Right lobe of liver (tissue), 6 donors: ENCODE data around the gene ASAP2. TPM values are rescaled to one million over a fixed set of nuclear protein-coding genes. Genes with fewer than 3 reads are reported as not detected.
A peak's percentile ranks its signal among the peaks of the same experiment; 100 is the strongest.

Experiments
- ATAC-seq, 4 donors: fragments of 200-7000 bp; cut with Tn5 transposase; one replicate each; pipeline ENCODE4 v1.9.1; 2020; ENCODE audit warnings: mild to moderate bottlenecking in 4 of 4, moderate library complexity in 4 of 4
- DNase-seq, 3 donors: peaks; one replicate each; pipeline ENCODE4 v3.0.0-alpha.2; 2020
- H3K27ac ChIP-seq, 3 donors: fragments of 200-600 bp; one replicate each; pipeline ENCODE4 v1.8.0; 2022
- H3K27me3 ChIP-seq, 2 donors: fragments of 200-600 bp; one replicate each; pipeline ENCODE4 v1.8.0; 2022
- H3K36me3 ChIP-seq, 4 donors: fragments of 200-600 bp; sonication (generic) in 1 of 4; one replicate each; pipeline versions ENCODE4 v1.5.1 to v1.8.0; 2017 to 2022; ENCODE audit warnings: control low read depth in 1 of 4
- H3K4me1 ChIP-seq, 4 donors: fragments of 200-600 bp; sonication (generic) in 1 of 4; one replicate each; pipeline versions ENCODE4 v1.5.1 to v1.8.0; 2017 to 2022; ENCODE audit warnings: control low read depth in 1 of 4
- H3K4me3 ChIP-seq, 3 donors: fragments of 200-600 bp; one replicate each; pipeline ENCODE4 v1.8.0; 2022
- H3K9me3 ChIP-seq, 4 donors: fragments of 200-600 bp; sonication (generic) in 1 of 4; one replicate each; pipeline versions ENCODE4 v1.5.1 to v1.8.0; 2017 to 2022; ENCODE audit warnings: control low read depth in 1 of 4
- POLR2A ChIP-seq: fragments of 450-650 bp; IDR thresholded peaks from one replicate; pipeline ENCODE4 v1.6.1; 2017; ENCODE audit warnings: antibody characterized with exemption, mild to moderate bottlenecking
- WGBS: methylation state at CpG from one replicate; pipeline ENCODE4 v1.1.6; 2018; ENCODE audit warnings: low coverage, low lambda C conversion rate; ENCODE audit not compliant: insufficient coverage; ENCODE audit errors: missing lambda C conversion rate; 5-methylcytosine and 5-hydroxymethylcytosine counted together
- intact Hi-C, 2 donors: fragments of 100-400 bp; cut with DNase I; formaldehyde crosslinking; loops; one replicate each; pipeline versions ENCODE4 v1.11.2 to v1.14.1; 2022
- total RNA-seq, 6 experiments: library from RNA; depleted of rRNA in 2 of 6; stranded (reverse); fragments of >200 nt in 2 of 6; fragmentation: NEBNext Ultra II Directional in 3 of 6; extraction: Animal tissue kit (Norgen Biotek cat#: 25700) in 3 of 6; gene quantifications; one replicate each; pipeline versions ENCODE4 v1.1.0 to v1.2.4, GENCODE V29; 2016 to 2023
- TF ChIP-seq, protein P1 (sequence below), 4 donors: fragments of 200-600 bp in 3 of 4; fragments of 450-650 bp in 1 of 4; IDR thresholded peaks; one replicate each; pipeline versions ENCODE4 v1.5.1 to v1.8.0; 2016 to 2022; ENCODE audit warnings: antibody characterized with exemption in 4 of 4, mild to moderate bottlenecking in 2 of 4
- donor health status: DM: no; HTN: yes; CAD: no.
- donor health status: DM: no; HTN: no; CAD: no.
- donor health status: DM: no; HTN: no; CAD: no.
- donor health status: DM: no; HTN: yes; CAD: no.
- donor health status: DM: no; HTN: yes; CAD: no.

Gene ASAP2
- total RNA-seq, 6 experiments from 2014 or later, result 2.4 to 5.2 (median 3.9) TPM

DNA sequence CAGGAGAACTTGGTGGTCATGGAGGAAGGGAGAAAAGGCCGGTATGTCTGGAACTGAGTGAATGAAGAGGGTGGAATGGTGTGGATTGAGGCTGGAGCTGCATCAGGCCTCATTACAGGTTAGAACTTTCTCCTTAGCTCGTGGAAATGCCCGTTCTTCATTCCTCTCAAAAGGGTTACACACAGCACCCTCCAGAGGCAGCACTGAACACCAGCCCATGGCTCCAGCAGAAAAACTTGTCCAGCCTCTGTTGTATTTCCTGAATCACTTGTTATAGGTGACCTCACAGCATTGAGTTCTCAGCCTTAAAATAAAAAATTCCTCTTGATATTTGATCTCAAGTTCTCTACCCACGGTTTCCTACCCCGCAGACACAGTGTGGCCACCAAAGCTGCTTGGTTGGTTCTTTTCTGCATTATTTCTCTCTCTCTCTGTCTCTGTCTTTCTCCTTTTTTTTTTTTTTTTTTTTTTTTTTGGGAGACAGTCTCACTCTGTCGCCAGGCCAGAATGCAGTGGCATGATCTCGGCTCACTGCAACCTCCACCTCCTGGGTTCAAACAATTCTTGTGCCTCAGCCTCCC lies 127.1 kb downstream of the ASAP2 start:
- TF ChIP-seq, protein P1, sequence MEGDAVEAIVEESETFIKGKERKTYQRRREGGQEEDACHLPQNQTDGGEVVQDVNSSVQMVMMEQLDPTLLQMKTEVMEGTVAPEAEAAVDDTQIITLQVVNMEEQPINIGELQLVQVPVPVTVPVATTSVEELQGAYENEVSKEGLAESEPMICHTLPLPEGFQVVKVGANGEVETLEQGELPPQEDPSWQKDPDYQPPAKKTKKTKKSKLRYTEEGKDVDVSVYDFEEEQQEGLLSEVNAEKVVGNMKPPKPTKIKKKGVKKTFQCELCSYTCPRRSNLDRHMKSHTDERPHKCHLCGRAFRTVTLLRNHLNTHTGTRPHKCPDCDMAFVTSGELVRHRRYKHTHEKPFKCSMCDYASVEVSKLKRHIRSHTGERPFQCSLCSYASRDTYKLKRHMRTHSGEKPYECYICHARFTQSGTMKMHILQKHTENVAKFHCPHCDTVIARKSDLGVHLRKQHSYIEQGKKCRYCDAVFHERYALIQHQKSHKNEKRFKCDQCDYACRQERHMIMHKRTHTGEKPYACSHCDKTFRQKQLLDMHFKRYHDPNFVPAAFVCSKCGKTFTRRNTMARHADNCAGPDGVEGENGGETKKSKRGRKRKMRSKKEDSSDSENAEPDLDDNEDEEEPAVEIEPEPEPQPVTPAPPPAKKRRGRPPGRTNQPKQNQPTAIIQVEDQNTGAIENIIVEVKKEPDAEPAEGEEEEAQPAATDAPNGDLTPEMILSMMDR (IDR thresholded peaks at IDR 0.05), result peak; percentile 64 to 78 (median 71)
- no peak for TF ChIP-seq POLR2A
- H3K27me3 ChIP-seq, result no peaks in the 10 kb centered on the region
- DNase-seq (peak; percentile 57 to 77 (median 67)), ATAC-seq (peak; percentile 58 to 74 (median 68))
- no peak overlapping the region for H3K4me3 ChIP-seq
- H3K36me3 ChIP-seq, result no peaks in the 10 kb centered on the region
- H3K27ac ChIP-seq, result peak overlapping the region in 2 of 3 donors; percentile 43 to 44
- 17% methylated on average over 6 of the region's 7 CpGs for WGBS
- peaks cover 0 to 35% (median 11%) of the 10 kb centered on the region in 4 donors for H3K4me1 ChIP-seq
- no peaks in the 10 kb centered on the region for H3K9me3 ChIP-seq
- intact Hi-C loops, result loop anchor here (10.0 kb wide), 2 partner anchors 129 to 189 kb away; partner anchors contain the start of gene ASAP2 (in 1 of the 2)

DNA sequence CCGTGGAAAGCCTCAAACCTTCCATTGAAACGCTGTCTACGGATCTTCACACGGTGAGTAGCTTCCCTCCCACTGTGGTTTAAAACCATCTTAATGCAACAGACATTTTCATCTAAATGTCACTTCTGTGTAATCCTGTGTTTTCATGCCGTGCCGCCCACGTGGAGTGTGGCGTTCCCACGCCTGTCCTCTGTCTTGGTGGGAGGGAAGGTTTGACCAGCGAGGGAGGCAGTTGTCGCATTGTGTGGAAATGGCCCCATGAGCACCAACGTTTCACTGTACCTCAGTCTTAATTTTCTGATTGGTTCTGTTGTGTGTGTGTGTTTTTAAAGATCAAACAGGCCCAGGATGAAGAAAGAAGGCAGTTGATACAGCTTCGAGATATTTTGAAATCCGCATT lies 128.1 kb downstream of the ASAP2 start:
- intact Hi-C loops, result loop anchor here (10.0 kb wide), 2 partner anchors 130 to 190 kb away; partner anchors contain the start of gene ASAP2 (in 1 of the 2)
- no peak overlapping the region for H3K4me3 ChIP-seq
- no peak for DNase-seq
- 92% methylated on average over 14 of the region's 14 CpGs for WGBS
- H3K27ac ChIP-seq, result peak overlapping the region; percentile 80 to 91 (median 90)
- ATAC-seq, result no peak
- TF ChIP-seq, protein P1 (IDR thresholded peaks at IDR 0.05), result no peak
- TF ChIP-seq POLR2A, result no peak
- no peaks in the 10 kb centered on the region for H3K36me3 ChIP-seq
- H3K4me1 ChIP-seq, result peaks cover 0 to 35% (median 11%) of the 10 kb centered on the region in 4 donors
- H3K9me3 ChIP-seq, result no peaks in the 10 kb centered on the region
- no peaks in the 10 kb centered on the region for H3K27me3 ChIP-seq

DNA sequence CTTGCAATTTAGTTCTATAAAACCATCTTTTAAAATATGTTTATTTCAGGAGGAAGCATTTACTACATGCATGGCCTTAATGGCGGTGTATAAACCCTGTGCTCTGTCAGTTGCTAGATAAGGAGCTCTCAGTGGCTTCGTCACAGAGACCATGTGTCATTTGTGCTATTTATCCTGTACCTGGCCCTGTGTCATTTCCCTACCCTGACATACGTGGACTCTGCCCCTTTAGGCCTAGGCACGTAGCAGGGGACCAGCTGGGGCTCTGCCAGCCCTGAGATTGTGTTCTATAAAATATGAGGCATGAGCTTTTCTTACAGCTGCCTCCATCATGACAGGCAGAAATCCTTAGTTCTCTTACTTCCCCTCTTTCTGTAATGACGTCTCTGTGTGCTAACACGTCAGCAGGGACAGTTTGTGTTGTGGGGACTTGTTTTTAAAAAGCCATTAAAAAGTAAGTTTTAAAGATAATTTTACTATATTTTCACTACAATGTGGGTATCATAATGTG lies 128.8 kb downstream of the ASAP2 start:
- ATAC-seq (peak; percentile 65 to 80 (median 76)), DNase-seq (peak; percentile 80 to 86 (median 81))
- TF ChIP-seq, protein P1 (IDR thresholded peaks at IDR 0.05), result no peak
- TF ChIP-seq POLR2A, result peak; percentile 31
- H3K4me1 ChIP-seq, result peaks cover 0 to 35% (median 11%) of the 10 kb centered on the region in 4 donors
- peak overlapping the region; percentile 80 to 91 (median 90) for H3K27ac ChIP-seq
- no peaks in the 10 kb centered on the region for H3K9me3 ChIP-seq
- no peaks in the 10 kb centered on the region for H3K36me3 ChIP-seq
- intact Hi-C loops, result loop anchor here (10.0 kb wide), 2 partner anchors 131 to 191 kb away; partner anchors contain the start of gene ASAP2 (in 1 of the 2)
- WGBS, result 34% methylated on average over 6 of the region's 6 CpGs
- H3K4me3 ChIP-seq, result no peak overlapping the region
- no peaks in the 10 kb centered on the region for H3K27me3 ChIP-seq

DNA sequence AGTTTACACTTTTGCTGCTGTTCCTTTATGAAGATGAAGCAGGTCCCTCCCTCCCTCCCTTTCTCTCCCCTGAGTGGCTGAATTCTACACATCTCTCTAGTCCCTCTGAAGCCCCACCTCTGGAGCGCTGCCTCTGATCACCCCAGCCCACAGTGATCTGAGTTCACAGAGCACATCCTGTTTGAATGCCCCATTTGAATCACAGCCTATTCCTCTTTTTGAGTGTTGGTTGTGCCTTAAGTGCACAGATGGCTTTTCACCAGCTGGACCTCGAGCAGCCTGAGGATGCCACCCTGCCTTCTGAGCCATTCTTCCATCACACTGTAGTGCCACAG lies 129.6 kb downstream of the ASAP2 start:
- H3K27me3 ChIP-seq, result no peaks in the 10 kb centered on the region
- H3K27ac ChIP-seq, result peak overlapping the region; percentile 80 to 91 (median 90)
- peak; percentile 66 to 77 (median 71) for ATAC-seq
- H3K9me3 ChIP-seq, result no peaks in the 10 kb centered on the region
- H3K4me1 ChIP-seq, result peaks cover 0 to 35% (median 11%) of the 10 kb centered on the region in 4 donors
- peak; percentile 30 for TF ChIP-seq POLR2A
- TF ChIP-seq, protein P1 (IDR thresholded peaks at IDR 0.05), result no peak
- intact Hi-C loops, result loop anchor here (10.0 kb wide), 2 partner anchors 131 to 191 kb away; partner anchors contain the start of gene ASAP2 (in 1 of the 2)
- 28% methylated on average over 2 of the region's 2 CpGs for WGBS
- H3K4me3 ChIP-seq, result no peak overlapping the region
- peak; percentile 56 to 82 (median 77) for DNase-seq
- no peaks in the 10 kb centered on the region for H3K36me3 ChIP-seq
